ENCODE measurements around the gene OVCA2.

OVCA2 gene

GRCh38 chr17:2089021-2089422, 47.2 kb downstream of the OVCA2 start:
- FAIRE-seq, result no peak

- FAIRE-seq, result no peak
Measured at GRCh38 chr17:2090210-2090641, 48.4 kb downstream of the OVCA2 start.

GRCh38 chr17:2090804-2091534, 49.1 kb downstream of the OVCA2 start:
- FAIRE-seq, result no peak

GRCh38 chr17:2092253-2092652, 50.4 kb downstream of the OVCA2 start:
- no peak for FAIRE-seq
